A549 (cell line): ENCODE results near the gene TAS1R3. TPM values are rescaled to one million over a fixed set of nuclear protein-coding genes. Genes with fewer than 3 reads are reported as not detected.

Source experiments
- ATAC-seq, 2 experiments: fragments of 200-7000 bp in 1 of 2; fragments of >200 bp in 1 of 2; cut with Nextera tagmentation in 1 of 2; cut with Tn5 transposase in 1 of 2; 3 replicates each; pipeline versions ENCODE4 v1.8.0 to v1.9.1; 2018 to 2020; ENCODE audit warnings: mild to moderate bottlenecking in 1 of 2, moderate library complexity in 1 of 2
- CTCF ChIA-PET: fragments of 300-600 bp; sonication (Branson Sonifier 250); formaldehyde crosslinking; extraction: SDS; loops from one replicate; lab custom pipeline; 2021; ENCODE audit warnings: antibody characterized with exemption, inconsistent platforms; lab: Yijun Ruan, JAX
- POLR2A ChIA-PET: fragments of 350-600 bp; formaldehyde crosslinking; extraction: SDS; loops from one replicate; lab custom pipeline; 2021; ENCODE audit warnings: antibody characterized with exemption, inconsistent platforms; lab: Yijun Ruan, JAX
- DNase-seq, 2 experiments: peaks; one replicate each; pipeline versions ENCODE4 v3.0.0 to v3.0.0-alpha.2; 2011 to 2016; ENCODE audit warnings: low read depth in 1 of 2, low spot score in 1 of 2
- FAIRE-seq: peaks from 2 replicates; lab custom pipeline; 2011; peaks lifted over from hg19 to GRCh38; lab: Jason Lieb, UNC
- H3K27ac ChIP-seq, 2 experiments: fragments of >200 bp; sonication (Bioruptor Twin); formaldehyde crosslinking; 3 replicates each; pipeline ENCODE4 v1.5.1; 2016 to 2017
- H3K4me1 ChIP-seq: fragments of >200 bp; sonication (Bioruptor Twin); formaldehyde crosslinking; 3 replicates; pipeline ENCODE4 v1.6.1; 2016
- H3K4me2 ChIP-seq: fragments of >200 bp; sonication (Bioruptor Twin); formaldehyde crosslinking; 3 replicates; pipeline ENCODE4 v1.6.1; 2016
- H3K4me3 ChIP-seq: fragments of >200 bp; sonication (Bioruptor Twin); formaldehyde crosslinking; 3 replicates; pipeline ENCODE4 v1.5.1; 2016
- H3K9me3 ChIP-seq: fragments of >200 bp; sonication (Bioruptor Twin); formaldehyde crosslinking; 3 replicates; pipeline ENCODE4 v1.6.1; 2016
- ATOH8 ChIP-seq: fragments of 250-450 bp; sonication (Bioruptor Pico); IDR thresholded peaks from 2 replicates; pipeline ENCODE4 v1.5.0; 2020; ENCODE audit warnings: low read depth, mild to moderate bottlenecking, moderate library complexity
- BCL3 ChIP-seq: fragments of >200 bp; sonication (Bioruptor Twin); formaldehyde crosslinking; IDR thresholded peaks from 3 replicates; pipeline ENCODE4 v1.6.1; 2016
- BHLHE40 ChIP-seq: IDR thresholded peaks from 2 replicates; pipeline ENCODE4 v1.6.1; 2012; ENCODE audit warnings: low read depth, low read length, inconsistent platforms
- CBX8 ChIP-seq: fragments of 200-600 bp; sonication (generic); IDR thresholded peaks from 2 replicates; pipeline ENCODE4 v1.6.1; 2016
- CEBPB ChIP-seq, 2 experiments: fragments of >200 bp in 1 of 2; sonication (Bioruptor Twin) in 1 of 2; formaldehyde crosslinking in 1 of 2; IDR thresholded peaks; 2 replicates each; pipeline ENCODE4 v1.6.1; 2012 to 2016
- CHD4 ChIP-seq: fragments of 200-600 bp; sonication (generic); IDR thresholded peaks from 2 replicates; pipeline ENCODE4 v1.6.1; 2016; ENCODE audit warnings: antibody characterized with exemption, mild to moderate bottlenecking, borderline replicate concordance
- EHF ChIP-seq: fragments of 250-450 bp; sonication (Bioruptor Pico); IDR thresholded peaks from 2 replicates; pipeline ENCODE4 v1.5.0; 2020; ENCODE audit warnings: mild to moderate bottlenecking
- EHMT2 ChIP-seq: fragments of 200-600 bp; sonication (generic); IDR thresholded peaks from 2 replicates; pipeline ENCODE4 v1.6.1; 2016; ENCODE audit warnings: antibody characterized with exemption, low read depth, mild to moderate bottlenecking, moderate library complexity
- ESRRA ChIP-seq: fragments of 150-350 bp; IDR thresholded peaks from 2 replicates; pipeline ENCODE4 v1.6.1; 2014; ENCODE audit warnings: mild to moderate bottlenecking, low read length, borderline replicate concordance
- FOSL2 ChIP-seq, 2 experiments: fragments of 450-650 bp in 1 of 2; fragments of >200 bp in 1 of 2; sonication (Bioruptor Twin) in 1 of 2; formaldehyde crosslinking; IDR thresholded peaks; 2 replicates each; pipeline versions ENCODE4 v1.5.0 to v1.6.1; 2016 to 2020; ENCODE audit warnings: mild to moderate bottlenecking in 1 of 2, moderate library complexity in 1 of 2
- FOXS1 ChIP-seq: fragments of 250-450 bp; sonication (Bioruptor Pico); IDR thresholded peaks from 2 replicates; pipeline ENCODE4 v1.5.0; 2020; ENCODE audit warnings: mild to moderate bottlenecking, moderate library complexity
- GATA3 ChIP-seq: IDR thresholded peaks from 2 replicates; pipeline ENCODE4 v1.6.1; 2012; ENCODE audit warnings: borderline replicate concordance
- HDAC2 ChIP-seq: fragments of 200-600 bp; sonication (generic); IDR thresholded peaks from 2 replicates; pipeline ENCODE4 v1.6.1; 2016
- HES2 ChIP-seq: fragments of >200 bp; sonication (Bioruptor Twin); formaldehyde crosslinking; IDR thresholded peaks from 2 replicates; pipeline ENCODE4 v1.6.1; 2016
- HOXB13 ChIP-seq: fragments of 250-450 bp; sonication (Bioruptor Pico); IDR thresholded peaks from 2 replicates; pipeline ENCODE4 v1.5.0; 2020; ENCODE audit warnings: low read depth, mild to moderate bottlenecking, moderate library complexity
- JUN ChIP-seq, 2 experiments: fragments of >200 bp; sonication (Bioruptor Twin); formaldehyde crosslinking; IDR thresholded peaks; 2 replicates in 1 of 2; 3 replicates in 1 of 2; pipeline ENCODE4 v1.6.1; 2016 to 2017
- MAFK ChIP-seq: fragments of 450-650 bp; IDR thresholded peaks from 2 replicates; pipeline ENCODE4 v1.6.1; 2014; ENCODE audit not compliant: partially characterized antibody
- MAZ ChIP-seq: fragments of 150-350 bp; IDR thresholded peaks from 2 replicates; pipeline ENCODE4 v1.6.1; 2014; ENCODE audit warnings: antibody characterized with exemption, low read depth, low read length, borderline replicate concordance
- MYC ChIP-seq: IDR thresholded peaks from 2 replicates; pipeline ENCODE4 v1.6.1; 2012; ENCODE audit warnings: mild to moderate bottlenecking, inconsistent platforms, low read length, improper control_type of control experiment, borderline replicate concordance
- NFE2L2 ChIP-seq: fragments of 150-350 bp; conservative IDR thresholded peaks from 2 replicates; pipeline ENCODE4 v1.6.1; 2014; ENCODE audit warnings: low read length
- NPAS2 ChIP-seq: fragments of 250-450 bp; sonication (Bioruptor Pico); IDR thresholded peaks from 2 replicates; pipeline ENCODE4 v1.8.0; 2022; ENCODE audit warnings: mild to moderate bottlenecking, moderate library complexity, borderline replicate concordance
- NR3C1 ChIP-seq: fragments of >200 bp; sonication (Bioruptor Twin); formaldehyde crosslinking; IDR thresholded peaks from 3 replicates; pipeline ENCODE4 v1.6.1; 2017
- PHF8 ChIP-seq: fragments of 200-600 bp; sonication (generic); IDR thresholded peaks from 2 replicates; pipeline ENCODE4 v1.6.1; 2016; ENCODE audit warnings: low read depth, mild to moderate bottlenecking, antibody characterized with exemption, moderate library complexity, borderline replicate concordance
- RAD21 ChIP-seq, 2 experiments: fragments of >200 bp in 1 of 2; sonication (Bioruptor Twin) in 1 of 2; formaldehyde crosslinking in 1 of 2; IDR thresholded peaks in 1 of 2; conservative IDR thresholded peaks in 1 of 2; 2 replicates in 1 of 2; 3 replicates in 1 of 2; pipeline ENCODE4 v1.6.1; 2012 to 2018; ENCODE audit warnings: inconsistent platforms in 1 of 2
- RCOR1 ChIP-seq: fragments of 150-350 bp; IDR thresholded peaks from 2 replicates; pipeline ENCODE4 v1.6.1; 2014; ENCODE audit warnings: antibody characterized with exemption, low read length, low read depth
- RFX5 ChIP-seq: fragments of 450-650 bp; IDR thresholded peaks from 2 replicates; pipeline ENCODE4 v1.7.1; 2014; ENCODE audit warnings: antibody characterized with exemption, mild to moderate bottlenecking, moderate library complexity
- RNF2 ChIP-seq: fragments of 200-600 bp; sonication (generic); IDR thresholded peaks from 2 replicates; pipeline ENCODE4 v1.6.1; 2016; ENCODE audit warnings: low read depth, mild to moderate bottlenecking, antibody characterized with exemption, moderate library complexity, borderline replicate concordance
- SMC3 ChIP-seq: fragments of >200 bp; sonication (Bioruptor Twin); formaldehyde crosslinking; IDR thresholded peaks from 3 replicates; pipeline ENCODE4 v1.6.1; 2018; ENCODE audit warnings: inconsistent platforms
- ZFP36 ChIP-seq: fragments of 450-650 bp; IDR thresholded peaks from 2 replicates; pipeline ENCODE4 v1.6.1; 2014; ENCODE audit warnings: borderline replicate concordance; ENCODE audit not compliant: partially characterized antibody
- WGBS: methylation state at CpG from one replicate; pipeline ENCODE4 v1.1.6; 2017; ENCODE audit errors: missing lambda C conversion rate; 5-methylcytosine and 5-hydroxymethylcytosine counted together
- polyA plus RNA-seq, 4 experiments: library from polyadenylated mRNA; depleted of rRNA in 3 of 4; stranded (reverse); fragments of >200 nt; fragmentation: RNase III in 1 of 4; extraction: RNeasy Plus Mini Kit Qiagen cat#74134 plus additional on column Dnase treatment in 1 of 4; gene quantifications; 2 replicates in 3 of 4; 3 replicates in 1 of 4; pipeline ENCODE4 v1.2.3, GENCODE V29; 2011 to 2017
- TF ChIP-seq, protein P1 (sequence below): IDR thresholded peaks from 2 replicates; pipeline ENCODE4 v1.6.1; 2012
- TF ChIP-seq, protein P2 (sequence below): fragments of >200 bp; sonication (Bioruptor Twin); formaldehyde crosslinking; IDR thresholded peaks from 3 replicates; pipeline ENCODE4 v1.5.1; 2016

TAS1R3 gene
- polyA plus RNA-seq, 2 of the 4 experiments (the other 2 are of a cell fraction) = 0.05 to 0.15 TPM

- TF ChIP-seq FOXS1 (CRISPR knock-in tag) = no peak
- no peak for TF ChIP-seq RCOR1
- TF ChIP-seq, all 56 proteins: peak for 0
Observed at GRCh38 chr1:1345384-1345783, 14.3 kb downstream of the TAS1R3 start (continued).

DNA sequence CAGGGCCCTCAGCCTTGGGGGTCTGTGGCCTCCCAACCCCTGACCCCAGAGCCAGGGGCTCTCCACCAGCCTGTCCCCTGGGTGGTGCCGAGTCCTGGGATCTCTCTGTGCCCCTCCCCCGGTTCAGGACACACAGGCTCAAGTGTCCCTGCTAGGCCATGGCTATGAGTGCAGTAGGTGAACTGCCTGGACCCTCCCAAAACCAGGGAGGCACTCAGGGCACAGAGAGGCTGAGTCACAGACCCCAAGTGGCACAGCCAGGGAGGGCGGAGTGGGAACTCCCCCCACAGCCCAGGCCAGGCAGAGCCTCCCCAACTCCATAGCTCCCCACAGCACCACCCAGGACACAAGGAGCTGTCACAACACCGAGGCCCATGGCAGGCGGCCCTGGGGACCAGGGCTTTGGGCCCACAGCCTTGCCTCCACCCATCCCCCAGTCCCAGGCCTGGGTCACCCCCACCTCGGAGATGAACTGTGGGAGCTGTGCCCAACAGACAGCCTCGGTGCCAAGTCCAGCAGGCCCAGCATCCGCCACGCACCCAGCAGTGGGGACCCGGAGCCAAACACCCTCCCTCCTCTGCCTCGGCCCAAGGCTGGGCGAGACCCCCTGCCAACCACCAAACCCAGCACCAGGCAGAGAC lies 14.9 kb downstream of the TAS1R3 start:
- Histone ChIP-seq H3K27ac (peak overlapping the region; percentile 99 to 100), H3K4me3 (peak overlapping the region; percentile 87; the same call in 1 of the 3 replicates), H3K9me3 (no peaks in the 10 kb centered on the region), H3K4me1 (peaks cover 45% of the 10 kb centered on the region), H3K4me2 (peak overlapping the region; percentile 97)
- CTCF ChIA-PET = interaction anchor here (1.4 to 7.2 kb wide), 7 partner anchors 11 to 39 kb away, joined by 3 to 73 read pairs (median 8); partner anchors contain the start of gene TAS1R3
- ATAC-seq (no peak), FAIRE-seq (no peak), DNase-seq (no peak)
- 33% methylated on average over 2 of the region's 12 CpGs for WGBS
- POLR2A ChIA-PET = no interaction called here
- TF ChIP-seq NR3C1 (no peak), CBX8 (no peak), SMC3 (no peak), GATA3 (no peak), ESRRA (no peak), FOSL2 (IDR thresholded peaks at IDR 0.05) (no peak), FOSL2 (CRISPR knock-in tag; IDR thresholded peaks at IDR 0.05) (no peak), MYC (no peak), HDAC2 (no peak), CHD4 (no peak), MAZ (no peak), NFE2L2 (no peak), EHMT2 (no peak), NPAS2 (no peak), MAFK (no peak), HOXB13 (CRISPR knock-in tag) (no peak), RFX5 (no peak), CEBPB (IDR thresholded peaks at IDR 0.05) (no peak)
- TF ChIP-seq, protein P1, sequence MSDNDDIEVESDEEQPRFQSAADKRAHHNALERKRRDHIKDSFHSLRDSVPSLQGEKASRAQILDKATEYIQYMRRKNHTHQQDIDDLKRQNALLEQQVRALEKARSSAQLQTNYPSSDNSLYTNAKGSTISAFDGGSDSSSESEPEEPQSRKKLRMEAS = no peak
- TF ChIP-seq, all 56 proteins: peak for 0

DNA sequence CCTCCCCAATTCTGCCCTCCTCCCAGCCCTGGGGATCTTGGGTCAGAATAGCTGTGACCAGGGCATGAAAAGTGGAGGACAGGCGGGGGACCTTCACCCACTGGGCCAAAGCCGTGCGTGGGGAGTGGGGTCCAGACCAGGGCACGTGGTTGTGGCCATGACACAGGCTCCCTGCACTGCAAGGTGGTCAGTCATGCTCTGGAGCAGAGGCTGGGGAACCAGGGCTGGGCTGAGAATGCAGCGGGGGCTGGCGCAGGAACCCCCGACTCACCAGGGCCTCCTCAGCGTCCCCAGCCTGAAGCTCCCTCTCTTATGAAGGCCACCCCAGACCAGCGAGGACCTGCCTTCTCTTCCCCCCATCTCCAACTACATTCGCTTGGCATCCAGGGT lies 15.4 kb downstream of the TAS1R3 start:
- Histone ChIP-seq H3K9me3 (no peaks in the 10 kb centered on the region), H3K4me2 (peak overlapping the region; percentile 97), H3K4me1 (peaks cover 45% of the 10 kb centered on the region), H3K27ac (peak overlapping the region; percentile 99 to 100), H3K4me3 (peak overlapping the region; percentile 87; the same call in 1 of the 3 replicates)
- DNase-seq = no peak
- ChIA-PET CTCF (interaction anchor here (1.1 to 7.2 kb wide), 6 partner anchors 11 to 41 kb away, joined by 3 to 73 read pairs (median 6); no protein-coding TSS in a partner anchor), POLR2A (no interaction called here)
- TF ChIP-seq BHLHE40 (no peak), MAFK (no peak), RNF2 (no peak), JUN (IDR thresholded peaks at IDR 0.05) (no peak), EHF (no peak), PHF8 (no peak), RFX5 (no peak), HOXB13 (CRISPR knock-in tag) (no peak), RCOR1 (no peak), BCL3 (no peak), HES2 (no peak), ATOH8 (no peak), CHD4 (no peak), FOSL2 (IDR thresholded peaks at IDR 0.05) (no peak), FOSL2 (CRISPR knock-in tag; IDR thresholded peaks at IDR 0.05) (no peak), SMC3 (no peak), NR3C1 (no peak), ZFP36 (no peak), RAD21 (conservative IDR thresholded peaks at IDR 0.05 in 1 of 2, IDR thresholded peaks at IDR 0.05 in 1 of 2) (no peak)
- TF ChIP-seq, protein P2, sequence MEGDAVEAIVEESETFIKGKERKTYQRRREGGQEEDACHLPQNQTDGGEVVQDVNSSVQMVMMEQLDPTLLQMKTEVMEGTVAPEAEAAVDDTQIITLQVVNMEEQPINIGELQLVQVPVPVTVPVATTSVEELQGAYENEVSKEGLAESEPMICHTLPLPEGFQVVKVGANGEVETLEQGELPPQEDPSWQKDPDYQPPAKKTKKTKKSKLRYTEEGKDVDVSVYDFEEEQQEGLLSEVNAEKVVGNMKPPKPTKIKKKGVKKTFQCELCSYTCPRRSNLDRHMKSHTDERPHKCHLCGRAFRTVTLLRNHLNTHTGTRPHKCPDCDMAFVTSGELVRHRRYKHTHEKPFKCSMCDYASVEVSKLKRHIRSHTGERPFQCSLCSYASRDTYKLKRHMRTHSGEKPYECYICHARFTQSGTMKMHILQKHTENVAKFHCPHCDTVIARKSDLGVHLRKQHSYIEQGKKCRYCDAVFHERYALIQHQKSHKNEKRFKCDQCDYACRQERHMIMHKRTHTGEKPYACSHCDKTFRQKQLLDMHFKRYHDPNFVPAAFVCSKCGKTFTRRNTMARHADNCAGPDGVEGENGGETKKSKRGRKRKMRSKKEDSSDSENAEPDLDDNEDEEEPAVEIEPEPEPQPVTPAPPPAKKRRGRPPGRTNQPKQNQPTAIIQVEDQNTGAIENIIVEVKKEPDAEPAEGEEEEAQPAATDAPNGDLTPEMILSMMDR = no peak
- no peak for FAIRE-seq
- no peak for ATAC-seq
- WGBS = 78% methylated on average over 6 of the region's 10 CpGs
